CD14-positive monocyte (primary cell): Measurements from ENCODE around the gene RGCC. TPM values are rescaled to one million over a fixed set of nuclear protein-coding genes. Genes with fewer than 3 reads are reported as not detected.

Source experiments
- DNase-seq, 3 donors: peaks; one replicate each; pipeline ENCODE4 v3.0.0-alpha.2; 2011 to 2022
- H2AFZ ChIP-seq: 2 replicates; pipeline ENCODE4 v1.6.0; 2012; ENCODE audit warnings: mild to moderate bottlenecking, low read depth, low read length, inconsistent platforms; ENCODE audit not compliant: insufficient read depth, poor library complexity, severe bottlenecking
- H3K27ac ChIP-seq, 2 donors: 1 replicate in 1 of 2; 2 replicates in 1 of 2; pipeline ENCODE4 v1.5.1; 2012 to 2013; ENCODE audit warnings: low read length in 2 of 2, control low read depth in 1 of 2, inconsistent platforms in 1 of 2, low read depth in 1 of 2, mild to moderate bottlenecking in 1 of 2
- H3K27me3 ChIP-seq, 2 donors: one replicate each; pipeline versions ENCODE4 v1.6.0 to v1.6.1; 2011 to 2013; ENCODE audit warnings: low read length in 2 of 2; ENCODE audit not compliant: control insufficient read depth in 2 of 2, insufficient read depth in 2 of 2
- H3K36me3 ChIP-seq, 2 donors: replicated peaks in 1 of 2; 1 replicate in 1 of 2; 2 replicates in 1 of 2; pipeline versions ENCODE4 v1.5.1 to v1.6.1; 2012 to 2013; ENCODE audit warnings: low read length in 2 of 2, control low read depth in 1 of 2, inconsistent platforms in 1 of 2, mild to moderate bottlenecking in 1 of 2; ENCODE audit not compliant: insufficient read depth in 2 of 2, control insufficient read depth in 1 of 2
- H3K4me1 ChIP-seq, 2 donors: 1 replicate in 1 of 2; 2 replicates in 1 of 2; pipeline versions ENCODE4 v1.5.1 to v1.6.1; 2012 to 2013; ENCODE audit warnings: low read length in 2 of 2, control low read depth in 1 of 2, inconsistent platforms in 1 of 2, mild to moderate bottlenecking in 1 of 2, moderate library complexity in 1 of 2; ENCODE audit not compliant: insufficient read depth in 2 of 2, control insufficient read depth in 1 of 2
- H3K4me2 ChIP-seq: replicated peaks from 2 replicates; pipeline ENCODE3; 2012; ENCODE audit warnings: low read length, moderate library complexity, mild to moderate bottlenecking; ENCODE audit not compliant: poor library complexity, severe bottlenecking; ENCODE audit errors: extremely low read depth
- H3K4me3 ChIP-seq, 3 experiments: fragments of 200-600 bp in 1 of 3; sonication (generic) in 1 of 3; replicated peaks in 1 of 3; 1 replicate in 2 of 3; 2 replicates in 1 of 3; pipeline ENCODE4 v1.5.1; 2011 to 2013; ENCODE audit warnings: low read length in 3 of 3, mild to moderate bottlenecking in 3 of 3, control low read depth in 2 of 3, low read depth in 2 of 3, inconsistent platforms in 1 of 3, moderate library complexity in 1 of 3
- H3K79me2 ChIP-seq: 2 replicates; pipeline ENCODE4 v1.6.0; 2012; ENCODE audit warnings: mild to moderate bottlenecking, control low read depth, inconsistent platforms, low read length, moderate library complexity; ENCODE audit not compliant: insufficient read depth
- H3K9ac ChIP-seq: 2 replicates; pipeline ENCODE4 v1.6.0; 2017; ENCODE audit warnings: low read length, mild to moderate bottlenecking; ENCODE audit not compliant: insufficient read depth, poor library complexity, severe bottlenecking
- H3K9me3 ChIP-seq, 2 donors: replicated peaks in 1 of 2; 1 replicate in 1 of 2; 2 replicates in 1 of 2; pipeline versions ENCODE4 v1.5.1 to v1.6.1; 2012 to 2013; ENCODE audit warnings: low read length in 2 of 2, control low read depth in 1 of 2; ENCODE audit not compliant: control insufficient read depth in 1 of 2, insufficient read depth in 1 of 2
- H4K20me1 ChIP-seq: 2 replicates; pipeline ENCODE4 v1.6.0; 2012; ENCODE audit warnings: mild to moderate bottlenecking, low read length, control low read depth, moderate library complexity; ENCODE audit not compliant: insufficient read depth
- H3K27ac Mint-ChIP-seq, 7 donors: one replicate each; pipeline ENCODE4 v1.8.0; 2020; ENCODE audit warnings: mild to moderate bottlenecking in 7 of 7, mixed read lengths in 7 of 7, moderate library complexity in 6 of 7, inconsistent platforms in 2 of 7
- H3K27me3 Mint-ChIP-seq, 3 donors: one replicate each; pipeline ENCODE4 v1.8.0; 2021 to 2022; ENCODE audit warnings: low read depth in 3 of 3, mild to moderate bottlenecking in 3 of 3, mixed read lengths in 3 of 3, moderate library complexity in 3 of 3, inconsistent platforms in 1 of 3
- H3K36me3 Mint-ChIP-seq, 2 donors: one replicate each; pipeline ENCODE4 v1.8.0; 2020; ENCODE audit warnings: mixed read lengths in 2 of 2, inconsistent platforms in 1 of 2, mild to moderate bottlenecking in 1 of 2
- H3K4me1 Mint-ChIP-seq: one replicate; pipeline ENCODE4 v1.8.0; 2020; ENCODE audit warnings: mild to moderate bottlenecking, mixed read lengths
- H3K4me3 Mint-ChIP-seq, 2 donors: one replicate each; pipeline ENCODE4 v1.8.0; 2020; ENCODE audit warnings: mild to moderate bottlenecking in 2 of 2, mixed read lengths in 2 of 2, moderate library complexity in 1 of 2
- H3K9me3 Mint-ChIP-seq, 7 donors: one replicate each; pipeline ENCODE4 v1.8.0; 2020 to 2022; ENCODE audit warnings: mixed read lengths in 7 of 7, mild to moderate bottlenecking in 6 of 7, moderate library complexity in 6 of 7, inconsistent platforms in 2 of 7
- CTCF ChIP-seq: fragments of 200-600 bp; IDR thresholded peaks from one replicate; pipeline ENCODE4 v1.8.0; 2022; ENCODE audit warnings: antibody characterized with exemption, mild to moderate bottlenecking
- WGBS: methylation state at CpG from one replicate; pipeline ENCODE4 v1.1.5; 2013; ENCODE audit warnings: missing lambda C conversion rate; ENCODE audit not compliant: insufficient coverage; 5-methylcytosine and 5-hydroxymethylcytosine counted together
- intact Hi-C, 2 donors: fragments of 100-400 bp; cut with micrococcal nuclease; formaldehyde crosslinking; loops; one replicate each; pipeline versions ENCODE4 v1.15.0 to v1.15.1; 2023
- polyA plus RNA-seq, 3 donors: library from polyadenylated mRNA; depleted of rRNA in 1 of 3; unstranded in 2 of 3; stranded (reverse) in 1 of 3; fragments of 300-500 nt in 2 of 3; fragments of >200 nt in 1 of 3; fragmentation: Illumina TruSeq in 2 of 3; gene quantifications; 1 replicate in 2 of 3; 2 replicates in 1 of 3; pipeline ENCODE4 v1.2.3, GENCODE V29; 2012 to 2021

Gene RGCC
- polyA plus RNA-seq, 3 donors: 4.3 to 49.5 (median 26.0) TPM

- peaks cover under 1% of the 10 kb centered on the region for H3K79me2 ChIP-seq
- Mint-ChIP-seq H3K9me3 (peaks cover 0 to 5% (median 0%) of the 10 kb centered on the region in 7 donors), H3K4me3 (no peak overlapping the region), H3K27me3 (no peaks in the 10 kb centered on the region), H3K27ac (peak overlapping the region in 1 of 7 donors; percentile 7), H3K4me1 (peaks cover 3% of the 10 kb centered on the region), H3K36me3 (peaks cover 38% of the 10 kb centered on the region in 2 donors)
- WGBS: 92% methylated on average over 2 of the region's 5 CpGs
- no peak for DNase-seq
- no peak overlapping the region for H3K4me3 ChIP-seq
- no peaks in the 10 kb centered on the region for H4K20me1 ChIP-seq
- no peak overlapping the region for H3K4me2 ChIP-seq
- H3K4me1 ChIP-seq: peaks cover 0 to 5% of the 10 kb centered on the region in 2 donors
- no peak overlapping the region for H3K9ac ChIP-seq
- H3K9me3 ChIP-seq: no peaks in the 10 kb centered on the region
- intact Hi-C loops: no loop called here
- TF ChIP-seq CTCF: no peak
- H2AFZ ChIP-seq: no peak overlapping the region
- peaks cover 3 to 36% of the 10 kb centered on the region in 2 donors for H3K36me3 ChIP-seq
- H3K27me3 ChIP-seq: no peaks in the 10 kb centered on the region
- H3K27ac ChIP-seq: no peak overlapping the region
These were observed 14.4 kb downstream of the RGCC start for GRCh38 chr13:41471785-41472184.

DNA sequence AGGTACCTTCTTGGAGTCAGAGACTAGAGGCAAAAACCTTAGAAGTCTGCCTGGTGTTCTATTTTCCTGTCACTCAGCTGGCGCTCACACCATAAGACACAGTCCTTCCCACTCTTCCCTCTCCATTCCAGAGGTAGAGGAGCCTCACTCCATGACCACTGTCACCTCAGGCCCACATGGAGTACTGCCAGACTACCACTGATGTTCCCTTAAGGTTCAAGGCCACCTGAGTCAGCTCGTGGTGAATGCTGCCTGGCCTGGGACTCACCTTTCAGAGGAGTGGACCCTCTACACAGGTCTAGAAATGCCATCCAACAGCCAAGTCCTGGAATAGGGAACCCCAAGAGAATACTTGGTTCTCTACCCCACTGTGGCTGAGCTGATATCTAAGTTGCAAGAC, 29.9 kb downstream of the RGCC start:
- peaks cover 0 to 2% of the 10 kb centered on the region in 2 donors for H3K36me3 Mint-ChIP-seq
- H3K4me1 Mint-ChIP-seq: peaks cover 18% of the 10 kb centered on the region
- intact Hi-C loops: no loop called here
- Histone ChIP-seq H3K4me1 (peaks cover 19% of the 10 kb centered on the region in 2 donors), H3K79me2 (no peaks in the 10 kb centered on the region), H3K9me3 (peaks cover 0 to 4% of the 10 kb centered on the region in 2 donors), H3K27ac (no peak overlapping the region), H3K4me2 (no peak overlapping the region), H3K9ac (no peak overlapping the region), H3K36me3 (no peaks in the 10 kb centered on the region), H3K27me3 (no peaks in the 10 kb centered on the region), H2AFZ (no peak overlapping the region), H3K4me3 (no peak overlapping the region), H4K20me1 (no peaks in the 10 kb centered on the region)
- WGBS: 100% methylated on average over 2 of the region's 2 CpGs
- DNase-seq: no peak
- H3K4me3 Mint-ChIP-seq: no peak overlapping the region
- no peak overlapping the region for H3K27ac Mint-ChIP-seq
- H3K27me3 Mint-ChIP-seq: peaks cover 0 to 3% (median 0%) of the 10 kb centered on the region in 3 donors
- TF ChIP-seq CTCF: no peak
- peaks cover 4 to 19% (median 13%) of the 10 kb centered on the region in 7 donors for H3K9me3 Mint-ChIP-seq
